Suprapubic skin (tissue), 4 donors: ENCODE data around the gene PIEZO1. TPM values are rescaled to one million over a fixed set of nuclear protein-coding genes. Genes with fewer than 3 reads are reported as not detected.

Experiments
- DNase-seq, 2 donors: peaks; one replicate each; pipeline ENCODE4 v3.0.0-alpha.2; 2019; ENCODE audit warnings: low spot score in 2 of 2
- H3K27ac ChIP-seq: fragments of 200-600 bp; sonication (generic); one replicate; pipeline ENCODE4 v1.5.1; 2019
- H3K27me3 ChIP-seq: fragments of 200-600 bp; sonication (generic); one replicate; pipeline ENCODE4 v1.5.1; 2019
- H3K36me3 ChIP-seq: fragments of 200-600 bp; sonication (generic); one replicate; pipeline ENCODE4 v1.5.1; 2019
- H3K4me1 ChIP-seq: fragments of 200-600 bp; sonication (generic); one replicate; pipeline ENCODE4 v1.5.1; 2019
- H3K4me3 ChIP-seq: fragments of 200-600 bp; sonication (generic); one replicate; pipeline ENCODE4 v1.5.1; 2019; ENCODE audit warnings: mild to moderate bottlenecking
- H3K9me3 ChIP-seq: fragments of 200-600 bp; sonication (generic); one replicate; pipeline ENCODE4 v1.5.1; 2019
- EP300 ChIP-seq: sonication (generic); formaldehyde crosslinking; IDR thresholded peaks from one replicate; pipeline ENCODE4 v1.6.1; 2017; ENCODE audit warnings: antibody characterized with exemption
- POLR2A ChIP-seq, 2 donors: fragments of 450-650 bp; IDR thresholded peaks; one replicate each; pipeline ENCODE4 v1.6.1; 2017; ENCODE audit warnings: antibody characterized with exemption in 2 of 2, mild to moderate bottlenecking in 2 of 2, moderate library complexity in 2 of 2
- POLR2AphosphoS5 ChIP-seq, 3 donors: sonication (generic); formaldehyde crosslinking; IDR thresholded peaks; one replicate each; pipeline ENCODE4 v1.6.1; 2017; ENCODE audit warnings: antibody characterized with exemption in 3 of 3
- WGBS: methylation state at CpG from one replicate; pipeline ENCODE4 v1.1.5; 2018; 5-methylcytosine and 5-hydroxymethylcytosine counted together
- total RNA-seq, 4 donors: library from RNA; depleted of rRNA; stranded (reverse); fragments of >200 nt; gene quantifications; one replicate each; pipeline ENCODE4 v1.1.0, GENCODE V29; 2016
- TF ChIP-seq, protein P1 (sequence below), 2 donors: fragments of 200-600 bp in 1 of 2; fragments of 450-650 bp in 1 of 2; sonication (generic) in 1 of 2; IDR thresholded peaks; one replicate each; pipeline ENCODE4 v1.5.1; 2016 to 2019; ENCODE audit warnings: antibody characterized with exemption in 2 of 2, mild to moderate bottlenecking in 1 of 2, moderate library complexity in 1 of 2

PIEZO1 gene
- total RNA-seq, 4 donors from 2014 or later = 185 to 269 (median 224) TPM

- no peak overlapping the region for H3K27ac ChIP-seq
- DNase-seq = no peak
- H3K4me3 ChIP-seq = peak overlapping the region; percentile 74
- 65% methylated on average over 8 of the region's 10 CpGs for WGBS
- H3K9me3 ChIP-seq = no peaks in the 10 kb centered on the region
- no peak for TF ChIP-seq POLR2A (IDR thresholded peaks at IDR 0.05)
- TF ChIP-seq POLR2AphosphoS5 (IDR thresholded peaks at IDR 0.05) = no peak
- TF ChIP-seq, protein P1, sequence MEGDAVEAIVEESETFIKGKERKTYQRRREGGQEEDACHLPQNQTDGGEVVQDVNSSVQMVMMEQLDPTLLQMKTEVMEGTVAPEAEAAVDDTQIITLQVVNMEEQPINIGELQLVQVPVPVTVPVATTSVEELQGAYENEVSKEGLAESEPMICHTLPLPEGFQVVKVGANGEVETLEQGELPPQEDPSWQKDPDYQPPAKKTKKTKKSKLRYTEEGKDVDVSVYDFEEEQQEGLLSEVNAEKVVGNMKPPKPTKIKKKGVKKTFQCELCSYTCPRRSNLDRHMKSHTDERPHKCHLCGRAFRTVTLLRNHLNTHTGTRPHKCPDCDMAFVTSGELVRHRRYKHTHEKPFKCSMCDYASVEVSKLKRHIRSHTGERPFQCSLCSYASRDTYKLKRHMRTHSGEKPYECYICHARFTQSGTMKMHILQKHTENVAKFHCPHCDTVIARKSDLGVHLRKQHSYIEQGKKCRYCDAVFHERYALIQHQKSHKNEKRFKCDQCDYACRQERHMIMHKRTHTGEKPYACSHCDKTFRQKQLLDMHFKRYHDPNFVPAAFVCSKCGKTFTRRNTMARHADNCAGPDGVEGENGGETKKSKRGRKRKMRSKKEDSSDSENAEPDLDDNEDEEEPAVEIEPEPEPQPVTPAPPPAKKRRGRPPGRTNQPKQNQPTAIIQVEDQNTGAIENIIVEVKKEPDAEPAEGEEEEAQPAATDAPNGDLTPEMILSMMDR (IDR thresholded peaks at IDR 0.05) = no peak
- no peak for TF ChIP-seq EP300
- peaks cover 50% of the 10 kb centered on the region for H3K4me1 ChIP-seq
- H3K36me3 ChIP-seq = peaks cover 18% of the 10 kb centered on the region
- no peaks in the 10 kb centered on the region for H3K27me3 ChIP-seq
These were observed 24.7 kb upstream of the PIEZO1 start for GRCh38 chr16:88809676-88810165.

DNA sequence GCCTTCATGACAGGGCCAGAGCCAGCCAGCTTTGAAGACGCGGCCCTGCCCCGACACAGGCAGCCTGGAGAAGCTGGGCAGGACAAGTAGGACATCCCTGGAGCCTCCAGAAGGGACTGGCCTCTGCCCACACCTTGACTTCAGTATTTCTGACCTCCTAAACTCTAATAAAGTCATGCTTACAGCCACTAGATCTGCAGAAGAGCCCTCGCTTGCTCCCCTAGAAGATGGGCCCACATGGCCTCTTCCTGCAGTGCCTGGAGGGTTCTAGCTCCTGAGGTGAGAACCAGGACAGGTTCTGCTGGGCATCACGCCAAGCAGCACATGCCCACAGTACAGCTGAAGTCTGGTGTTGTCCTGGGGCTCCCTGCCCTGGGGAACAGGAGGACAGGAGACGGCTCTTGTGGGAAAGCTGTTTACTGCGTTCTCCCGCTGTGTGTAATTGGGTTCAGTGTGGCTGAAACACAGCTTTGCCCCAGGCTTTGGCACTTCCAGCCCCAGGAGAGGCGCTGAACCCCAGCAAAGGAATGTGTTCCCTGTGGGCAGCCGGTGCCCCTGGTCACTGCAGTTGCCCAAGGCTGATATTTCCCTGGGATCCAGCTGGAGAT lies 24.2 kb upstream of the PIEZO1 start:
- no peaks in the 10 kb centered on the region for H3K27me3 ChIP-seq
- DNase-seq = no peak
- no peak overlapping the region for H3K4me3 ChIP-seq
- TF ChIP-seq, protein P1 (IDR thresholded peaks at IDR 0.05) = no peak
- TF ChIP-seq POLR2AphosphoS5 (IDR thresholded peaks at IDR 0.05) (no peak), POLR2A (IDR thresholded peaks at IDR 0.05) (no peak), EP300 (no peak)
- no peaks in the 10 kb centered on the region for H3K9me3 ChIP-seq
- no peak overlapping the region for H3K27ac ChIP-seq
- 76% methylated on average over 5 of the region's 10 CpGs for WGBS
- peaks cover 18% of the 10 kb centered on the region for H3K36me3 ChIP-seq
- H3K4me1 ChIP-seq = peaks cover 56% of the 10 kb centered on the region

- H3K4me3 ChIP-seq = no peak overlapping the region
- H3K9me3 ChIP-seq = no peaks in the 10 kb centered on the region
- H3K27me3 ChIP-seq = no peaks in the 10 kb centered on the region
- H3K4me1 ChIP-seq = peaks cover 60% of the 10 kb centered on the region
- H3K36me3 ChIP-seq = peaks cover 18% of the 10 kb centered on the region
- no peak overlapping the region for H3K27ac ChIP-seq
- TF ChIP-seq POLR2AphosphoS5 (IDR thresholded peaks at IDR 0.05) (no peak), POLR2A (IDR thresholded peaks at IDR 0.05) (no peak)
- 81% methylated on average over 13 of the region's 26 CpGs for WGBS
- no peak for DNase-seq
These were observed 22.8 kb upstream of the PIEZO1 start for GRCh38 chr16:88807626-88808453.

DNA sequence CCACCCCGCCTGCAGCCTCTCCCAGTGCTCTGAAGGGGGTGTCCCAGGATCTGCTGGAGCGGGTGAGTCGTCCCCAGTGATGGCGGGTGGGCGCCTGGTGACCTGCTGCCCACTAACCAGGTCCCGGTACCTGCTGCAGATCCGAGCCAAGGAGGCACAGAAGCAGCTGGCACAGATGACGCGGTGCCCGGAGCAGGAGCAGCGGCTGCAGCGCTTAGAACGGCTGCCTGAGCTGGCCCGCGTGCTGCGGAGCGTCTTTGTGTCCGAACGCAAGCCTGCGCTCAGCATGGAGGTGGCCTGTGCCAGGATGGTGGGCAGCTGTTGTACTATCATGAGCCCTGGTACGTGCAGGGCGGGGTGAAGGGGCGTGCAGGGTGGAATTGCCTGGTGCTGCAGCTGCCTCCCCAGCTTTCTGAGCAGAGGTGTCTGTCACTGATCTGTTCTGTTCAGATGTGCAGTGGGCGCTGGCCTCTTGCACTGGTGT lies 22.2 kb upstream of the PIEZO1 start:
- H3K27me3 ChIP-seq = no peaks in the 10 kb centered on the region
- TF ChIP-seq, protein P1 (IDR thresholded peaks at IDR 0.05) = no peak
- TF ChIP-seq POLR2A (IDR thresholded peaks at IDR 0.05) (no peak), EP300 (no peak), POLR2AphosphoS5 (IDR thresholded peaks at IDR 0.05) (no peak)
- no peak for DNase-seq
- 92% methylated on average over 14 of the region's 24 CpGs for WGBS
- no peaks in the 10 kb centered on the region for H3K9me3 ChIP-seq
- no peak overlapping the region for H3K4me3 ChIP-seq
- H3K27ac ChIP-seq = no peak overlapping the region
- peaks cover 18% of the 10 kb centered on the region for H3K36me3 ChIP-seq
- H3K4me1 ChIP-seq = peaks cover 56% of the 10 kb centered on the region

DNA sequence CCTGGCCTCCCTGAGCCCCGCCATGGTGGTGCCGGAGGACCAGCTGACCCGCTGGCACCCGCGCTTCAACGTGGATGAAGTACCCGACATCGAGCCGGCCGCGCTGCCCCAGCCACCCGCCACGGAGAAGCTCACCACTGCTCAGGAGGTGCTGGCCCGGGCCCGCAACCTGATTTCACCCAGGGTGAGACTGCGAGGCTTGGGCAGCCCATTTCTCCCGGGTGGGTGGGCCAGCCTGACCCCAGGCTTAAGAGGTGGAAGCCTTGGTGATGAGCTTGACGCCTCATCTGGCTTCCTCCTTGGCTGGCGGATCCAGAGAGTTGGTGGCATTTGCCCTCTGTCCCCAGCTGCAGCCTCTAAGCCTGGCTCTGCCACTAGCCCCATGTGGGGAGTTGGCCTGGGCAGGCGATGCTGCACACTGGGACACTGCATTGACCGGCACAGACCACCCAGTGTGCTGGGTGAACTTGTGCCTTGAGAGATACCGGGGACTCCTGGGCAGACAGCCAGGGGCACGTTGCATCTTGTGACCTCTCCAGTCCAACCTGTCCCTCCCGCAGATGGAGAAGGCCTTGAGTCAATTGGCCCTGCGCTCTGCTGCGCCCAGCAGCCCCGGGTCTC lies 21.6 kb upstream of the PIEZO1 start:
- no peak for TF ChIP-seq POLR2AphosphoS5 (IDR thresholded peaks at IDR 0.05)
- TF ChIP-seq EP300 = no peak
- TF ChIP-seq POLR2A (IDR thresholded peaks at IDR 0.05) = no peak
- TF ChIP-seq, protein P1 (IDR thresholded peaks at IDR 0.05) = no peak
- peaks cover 18% of the 10 kb centered on the region for H3K36me3 ChIP-seq
- no peak for DNase-seq
- peaks cover 53% of the 10 kb centered on the region for H3K4me1 ChIP-seq
- H3K27ac ChIP-seq = no peak overlapping the region
- no peaks in the 10 kb centered on the region for H3K9me3 ChIP-seq
- H3K4me3 ChIP-seq = no peak overlapping the region
- H3K27me3 ChIP-seq = no peaks in the 10 kb centered on the region
- WGBS = 91% methylated on average over 21 of the region's 27 CpGs
